OCI-LY7 (cell line): Measurements from ENCODE around the gene CISD3.

ENCODE experiments used
- CTCF ChIP-seq: fragments of 200-600 bp; sonication (generic); conservative IDR thresholded peaks from 2 replicates; pipeline ENCODE4 v1.5.1; 2014; ENCODE audit warnings: mild to moderate bottlenecking, antibody characterized with exemption, low read length, moderate library complexity, mixed read lengths
- EZH2phosphoT487 ChIP-seq: fragments of 200-600 bp; sonication (generic); IDR thresholded peaks from 2 replicates; pipeline ENCODE4 v1.6.1; 2018; ENCODE audit warnings: low read depth, borderline replicate concordance, mild to moderate bottlenecking, mixed run types, antibody characterized with exemption, low read length, moderate library complexity, mixed read lengths

- no peak for TF ChIP-seq CTCF
- no peak for TF ChIP-seq EZH2phosphoT487
These were observed 9.2 kb upstream of the CISD3 start for GRCh38 chr17:38720941-38721340.
